GM23338 (cell line): Measurements from ENCODE around the gene RBM19. TPM values are rescaled to one million over a fixed set of nuclear protein-coding genes. Genes with fewer than 3 reads are reported as not detected.

ENCODE experiments used
- ATAC-seq: fragments of 200-7000 bp; cut with Tn5 transposase; 3 replicates; pipeline ENCODE4 v1.9.1; 2020
- DNase-seq: peaks from one replicate; pipeline ENCODE4 v3.0.0-alpha.2; 2015; ENCODE audit warnings: low spot score
- H2AFZ ChIP-seq: fragments of 200-600 bp; sonication (generic); 2 replicates; pipeline ENCODE4 v1.8.0; 2016; ENCODE audit warnings: antibody characterized with exemption, mild to moderate bottlenecking, moderate library complexity
- H3F3A ChIP-seq: fragments of 200-600 bp; sonication (generic); replicated peaks from 2 replicates; pipeline ENCODE4 v1.8.0; 2017; ENCODE audit warnings: antibody characterized with exemption, mixed run types, low read depth
- H3K27ac ChIP-seq: fragments of 200-600 bp; sonication (generic); 2 replicates; pipeline ENCODE4 v1.6.1; 2016; ENCODE audit warnings: low read depth
- H3K27me3 ChIP-seq: fragments of 200-600 bp; sonication (generic); 2 replicates; pipeline ENCODE4 v1.8.0; 2016; ENCODE audit warnings: mild to moderate bottlenecking, mixed run types, moderate library complexity; ENCODE audit not compliant: insufficient read depth
- H3K36me3 ChIP-seq: fragments of 200-600 bp; sonication (generic); 2 replicates; pipeline ENCODE4 v1.8.0; 2016; ENCODE audit warnings: mild to moderate bottlenecking; ENCODE audit not compliant: insufficient read depth
- H3K4me1 ChIP-seq: fragments of 200-600 bp; sonication (generic); 2 replicates; pipeline ENCODE4 v1.8.0; 2016; ENCODE audit warnings: mild to moderate bottlenecking, moderate library complexity; ENCODE audit not compliant: insufficient read depth
- H3K4me2 ChIP-seq: fragments of 200-600 bp; sonication (generic); 2 replicates; pipeline ENCODE4 v1.7.1; 2017; ENCODE audit warnings: mixed run types
- H3K4me3 ChIP-seq: fragments of 200-600 bp; sonication (generic); 2 replicates; pipeline ENCODE4 v1.6.1; 2016; ENCODE audit warnings: mixed run types
- H3K79me2 ChIP-seq: fragments of 200-600 bp; sonication (generic); replicated peaks from 2 replicates; pipeline ENCODE4 v1.8.0; 2017; ENCODE audit warnings: mild to moderate bottlenecking; ENCODE audit not compliant: insufficient read depth
- H3K9me2 ChIP-seq: fragments of 200-600 bp; sonication (generic); 2 replicates; pipeline ENCODE4 v1.8.0; 2017; ENCODE audit not compliant: insufficient read depth
- H4K20me1 ChIP-seq: fragments of 200-600 bp; sonication (generic); replicated peaks from 2 replicates; pipeline ENCODE4 v1.8.0; 2017; ENCODE audit warnings: mild to moderate bottlenecking; ENCODE audit not compliant: insufficient read depth
- H3K27ac Mint-ChIP-seq: 2 replicates; pipeline ENCODE4 v1.8.0; 2020; ENCODE audit warnings: inconsistent platforms, mild to moderate bottlenecking, moderate library complexity, mixed read lengths
- H3K27me3 Mint-ChIP-seq: 3 replicates; pipeline ENCODE4 v1.8.0; 2022; ENCODE audit warnings: low read depth, mild to moderate bottlenecking, moderate library complexity, mixed read lengths, inconsistent platforms; ENCODE audit not compliant: insufficient read depth, poor library complexity
- H3K36me3 Mint-ChIP-seq: 3 replicates; pipeline ENCODE4 v1.8.0; 2021; ENCODE audit warnings: low read depth, mild to moderate bottlenecking, inconsistent platforms, moderate library complexity, mixed read lengths
- H3K4me1 Mint-ChIP-seq: 3 replicates; pipeline ENCODE4 v1.8.0; 2020; ENCODE audit warnings: mild to moderate bottlenecking, inconsistent platforms, mixed read lengths
- H3K4me3 Mint-ChIP-seq: 3 replicates; pipeline ENCODE4 v1.8.0; 2021; ENCODE audit warnings: moderate library complexity, mild to moderate bottlenecking, inconsistent platforms, mixed read lengths
- H3K9me3 Mint-ChIP-seq: 3 replicates; pipeline ENCODE4 v1.8.0; 2020; ENCODE audit warnings: moderate library complexity, mild to moderate bottlenecking, inconsistent platforms, mixed read lengths
- CREB1 ChIP-seq: fragments of 250-450 bp; sonication (Bioruptor Pico); IDR thresholded peaks from 2 replicates; pipeline ENCODE4 v1.5.0; 2020; ENCODE audit warnings: low read depth, mild to moderate bottlenecking, moderate library complexity
- CTCF ChIP-seq, 2 experiments: fragments of 200-600 bp in 1 of 2; sonication (generic) in 1 of 2; conservative IDR thresholded peaks; 2 replicates each; pipeline versions ENCODE4 v1.5.1 to v1.6.1; 2016 to 2017; ENCODE audit warnings: antibody characterized with exemption in 2 of 2, low read depth in 2 of 2, mild to moderate bottlenecking in 2 of 2, moderate library complexity in 1 of 2
- ETS1 ChIP-seq: IDR thresholded peaks from 2 replicates; pipeline ENCODE4 v1.6.1; 2016; ENCODE audit warnings: antibody characterized with exemption
- EZH2 ChIP-seq: fragments of 200-600 bp; sonication (generic); IDR thresholded peaks from one replicate; pipeline ENCODE4 v1.8.0; 2017; ENCODE audit warnings: antibody characterized with exemption, mild to moderate bottlenecking, low read depth; ENCODE audit not compliant: unreplicated experiment
- EZH2phosphoT487 ChIP-seq: fragments of 200-600 bp; sonication (generic); IDR thresholded peaks from one replicate; pipeline ENCODE4 v1.8.1; 2018; ENCODE audit warnings: antibody characterized with exemption; ENCODE audit not compliant: unreplicated experiment
- JUNB ChIP-seq: IDR thresholded peaks from one replicate; pipeline ENCODE4 v1.6.1; 2016; ENCODE audit warnings: antibody characterized with exemption; ENCODE audit not compliant: unreplicated experiment
- NANOG ChIP-seq: IDR thresholded peaks from 2 replicates; pipeline ENCODE4 v1.6.1; 2016; ENCODE audit warnings: antibody characterized with exemption, borderline replicate concordance
- POLR2AphosphoS5 ChIP-seq: IDR thresholded peaks from 2 replicates; pipeline ENCODE4 v1.6.1; 2016; ENCODE audit warnings: antibody characterized with exemption, low read depth
- STAT1 ChIP-seq: IDR thresholded peaks from one replicate; pipeline ENCODE4 v1.6.1; 2016; ENCODE audit warnings: antibody characterized with exemption; ENCODE audit not compliant: unreplicated experiment
- ZNF114 ChIP-seq: fragments of 250-450 bp; sonication (Bioruptor Pico); IDR thresholded peaks from 2 replicates; pipeline ENCODE4 v1.5.0; 2020; ENCODE audit warnings: mild to moderate bottlenecking, moderate library complexity
- ZNF331 ChIP-seq: fragments of 250-450 bp; sonication (Bioruptor Pico); IDR thresholded peaks from 2 replicates; pipeline ENCODE4 v1.5.0; 2020; ENCODE audit warnings: low read depth, mild to moderate bottlenecking, moderate library complexity
- polyA plus RNA-seq: library from polyadenylated mRNA; unstranded; fragments of >200 nt; fragmentation: Nextera tagmentation; extraction: Ambion mirVana; gene quantifications from 2 replicates; pipeline ENCODE4 v1.2.1, GENCODE V29; 2016
- total RNA-seq: library from RNA; depleted of rRNA; stranded (reverse); fragments of >200 nt; shearing (Covaris generic); gene quantifications from 2 replicates; pipeline ENCODE4 v1.2.3, GENCODE V29; 2014
- TF ChIP-seq, protein P1 (sequence below): IDR thresholded peaks from one replicate; pipeline ENCODE4 v1.6.1; 2018; ENCODE audit warnings: antibody characterized with exemption; ENCODE audit not compliant: unreplicated experiment
- TF ChIP-seq, protein P2 (sequence below): fragments of 250-450 bp; sonication (Bioruptor Pico); IDR thresholded peaks from 2 replicates; pipeline ENCODE4 v1.5.0; 2020; ENCODE audit warnings: mild to moderate bottlenecking, moderate library complexity

The RBM19 gene
- total and polyA plus RNA-seq, 2 experiments from 2014 or later = 43.4 to 56.7 TPM

- no peak for DNase-seq
- peaks cover 3% of the 10 kb centered on the region for H3K27me3 Mint-ChIP-seq
- H3K4me2 ChIP-seq = no peak overlapping the region
Observed at GRCh38 chr12:113988976-113989375, 22.9 kb upstream of the RBM19 start.

More at GRCh38 chr12:113988976-113989375, 22.9 kb upstream of the RBM19 start:
- Mint-ChIP-seq H3K4me3 (no peak overlapping the region), H3K4me1 (0 out of 3 replicates have a peak, but pooled peaks cover 2% of the 10 kb centered on the region), H3K36me3 (no peaks in the 10 kb centered on the region), H3K27ac (no peak overlapping the region), H3K9me3 (no peaks in the 10 kb centered on the region)
- H3K9me2 ChIP-seq = no peaks in the 10 kb centered on the region
- TF ChIP-seq, protein P1, sequence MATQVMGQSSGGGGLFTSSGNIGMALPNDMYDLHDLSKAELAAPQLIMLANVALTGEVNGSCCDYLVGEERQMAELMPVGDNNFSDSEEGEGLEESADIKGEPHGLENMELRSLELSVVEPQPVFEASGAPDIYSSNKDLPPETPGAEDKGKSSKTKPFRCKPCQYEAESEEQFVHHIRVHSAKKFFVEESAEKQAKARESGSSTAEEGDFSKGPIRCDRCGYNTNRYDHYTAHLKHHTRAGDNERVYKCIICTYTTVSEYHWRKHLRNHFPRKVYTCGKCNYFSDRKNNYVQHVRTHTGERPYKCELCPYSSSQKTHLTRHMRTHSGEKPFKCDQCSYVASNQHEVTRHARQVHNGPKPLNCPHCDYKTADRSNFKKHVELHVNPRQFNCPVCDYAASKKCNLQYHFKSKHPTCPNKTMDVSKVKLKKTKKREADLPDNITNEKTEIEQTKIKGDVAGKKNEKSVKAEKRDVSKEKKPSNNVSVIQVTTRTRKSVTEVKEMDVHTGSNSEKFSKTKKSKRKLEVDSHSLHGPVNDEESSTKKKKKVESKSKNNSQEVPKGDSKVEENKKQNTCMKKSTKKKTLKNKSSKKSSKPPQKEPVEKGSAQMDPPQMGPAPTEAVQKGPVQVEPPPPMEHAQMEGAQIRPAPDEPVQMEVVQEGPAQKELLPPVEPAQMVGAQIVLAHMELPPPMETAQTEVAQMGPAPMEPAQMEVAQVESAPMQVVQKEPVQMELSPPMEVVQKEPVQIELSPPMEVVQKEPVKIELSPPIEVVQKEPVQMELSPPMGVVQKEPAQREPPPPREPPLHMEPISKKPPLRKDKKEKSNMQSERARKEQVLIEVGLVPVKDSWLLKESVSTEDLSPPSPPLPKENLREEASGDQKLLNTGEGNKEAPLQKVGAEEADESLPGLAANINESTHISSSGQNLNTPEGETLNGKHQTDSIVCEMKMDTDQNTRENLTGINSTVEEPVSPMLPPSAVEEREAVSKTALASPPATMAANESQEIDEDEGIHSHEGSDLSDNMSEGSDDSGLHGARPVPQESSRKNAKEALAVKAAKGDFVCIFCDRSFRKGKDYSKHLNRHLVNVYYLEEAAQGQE = no peak
- TF ChIP-seq EZH2phosphoT487 (no peak), POLR2AphosphoS5 (no peak), ZNF114 (CRISPR knock-in tag) (no peak), CTCF (conservative IDR thresholded peaks at IDR 0.05; ENCODE audit: low read depth in 2 of 2) (no peak), STAT1 (no peak), JUNB (no peak), NANOG (no peak), CREB1 (no peak), EZH2 (no peak), ETS1 (no peak), ZNF331 (CRISPR knock-in tag) (no peak)
- TF ChIP-seq, protein P2, sequence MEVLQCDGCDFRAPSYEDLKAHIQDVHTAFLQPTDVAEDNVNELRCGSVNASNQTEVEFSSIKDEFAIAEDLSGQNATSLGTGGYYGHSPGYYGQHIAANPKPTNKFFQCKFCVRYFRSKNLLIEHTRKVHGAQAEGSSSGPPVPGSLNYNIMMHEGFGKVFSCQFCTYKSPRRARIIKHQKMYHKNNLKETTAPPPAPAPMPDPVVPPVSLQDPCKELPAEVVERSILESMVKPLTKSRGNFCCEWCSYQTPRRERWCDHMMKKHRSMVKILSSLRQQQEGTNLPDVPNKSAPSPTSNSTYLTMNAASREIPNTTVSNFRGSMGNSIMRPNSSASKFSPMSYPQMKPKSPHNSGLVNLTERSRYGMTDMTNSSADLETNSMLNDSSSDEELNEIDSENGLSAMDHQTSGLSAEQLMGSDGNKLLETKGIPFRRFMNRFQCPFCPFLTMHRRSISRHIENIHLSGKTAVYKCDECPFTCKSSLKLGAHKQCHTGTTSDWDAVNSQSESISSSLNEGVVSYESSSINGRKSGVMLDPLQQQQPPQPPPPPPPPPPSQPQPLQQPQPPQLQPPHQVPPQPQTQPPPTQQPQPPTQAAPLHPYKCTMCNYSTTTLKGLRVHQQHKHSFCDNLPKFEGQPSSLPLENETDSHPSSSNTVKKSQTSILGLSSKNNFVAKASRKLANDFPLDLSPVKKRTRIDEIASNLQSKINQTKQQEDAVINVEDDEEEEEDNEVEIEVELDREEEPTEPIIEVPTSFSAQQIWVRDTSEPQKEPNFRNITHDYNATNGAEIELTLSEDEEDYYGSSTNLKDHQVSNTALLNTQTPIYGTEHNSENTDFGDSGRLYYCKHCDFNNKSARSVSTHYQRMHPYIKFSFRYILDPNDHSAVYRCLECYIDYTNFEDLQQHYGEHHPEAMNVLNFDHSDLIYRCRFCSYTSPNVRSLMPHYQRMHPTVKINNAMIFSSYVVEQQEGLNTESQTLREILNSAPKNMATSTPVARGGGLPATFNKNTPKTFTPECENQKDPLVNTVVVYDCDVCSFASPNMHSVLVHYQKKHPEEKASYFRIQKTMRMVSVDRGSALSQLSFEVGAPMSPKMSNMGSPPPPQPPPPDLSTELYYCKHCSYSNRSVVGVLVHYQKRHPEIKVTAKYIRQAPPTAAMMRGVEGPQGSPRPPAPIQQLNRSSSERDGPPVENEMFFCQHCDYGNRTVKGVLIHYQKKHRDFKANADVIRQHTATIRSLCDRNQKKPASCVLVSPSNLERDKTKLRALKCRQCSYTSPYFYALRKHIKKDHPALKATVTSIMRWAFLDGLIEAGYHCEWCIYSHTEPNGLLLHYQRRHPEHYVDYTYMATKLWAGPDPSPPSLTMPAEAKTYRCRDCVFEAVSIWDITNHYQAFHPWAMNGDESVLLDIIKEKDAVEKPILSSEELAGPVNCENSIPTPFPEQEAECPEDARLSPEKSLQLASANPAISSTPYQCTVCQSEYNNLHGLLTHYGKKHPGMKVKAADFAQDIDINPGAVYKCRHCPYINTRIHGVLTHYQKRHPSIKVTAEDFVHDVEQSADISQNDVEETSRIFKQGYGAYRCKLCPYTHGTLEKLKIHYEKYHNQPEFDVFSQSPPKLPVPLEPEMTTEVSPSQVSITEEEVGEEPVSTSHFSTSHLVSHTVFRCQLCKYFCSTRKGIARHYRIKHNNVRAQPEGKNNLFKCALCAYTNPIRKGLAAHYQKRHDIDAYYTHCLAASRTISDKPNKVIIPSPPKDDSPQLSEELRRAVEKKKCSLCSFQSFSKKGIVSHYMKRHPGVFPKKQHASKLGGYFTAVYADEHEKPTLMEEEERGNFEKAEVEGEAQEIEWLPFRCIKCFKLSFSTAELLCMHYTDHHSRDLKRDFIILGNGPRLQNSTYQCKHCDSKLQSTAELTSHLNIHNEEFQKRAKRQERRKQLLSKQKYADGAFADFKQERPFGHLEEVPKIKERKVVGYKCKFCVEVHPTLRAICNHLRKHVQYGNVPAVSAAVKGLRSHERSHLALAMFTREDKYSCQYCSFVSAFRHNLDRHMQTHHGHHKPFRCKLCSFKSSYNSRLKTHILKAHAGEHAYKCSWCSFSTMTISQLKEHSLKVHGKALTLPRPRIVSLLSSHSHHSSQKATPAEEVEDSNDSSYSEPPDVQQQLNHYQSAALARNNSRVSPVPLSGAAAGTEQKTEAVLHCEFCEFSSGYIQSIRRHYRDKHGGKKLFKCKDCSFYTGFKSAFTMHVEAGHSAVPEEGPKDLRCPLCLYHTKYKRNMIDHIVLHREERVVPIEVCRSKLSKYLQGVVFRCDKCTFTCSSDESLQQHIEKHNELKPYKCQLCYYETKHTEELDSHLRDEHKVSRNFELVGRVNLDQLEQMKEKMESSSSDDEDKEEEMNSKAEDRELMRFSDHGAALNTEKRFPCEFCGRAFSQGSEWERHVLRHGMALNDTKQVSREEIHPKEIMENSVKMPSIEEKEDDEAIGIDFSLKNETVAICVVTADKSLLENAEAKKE (CRISPR knock-in tag) = no peak
- H3K27me3 ChIP-seq = no peaks in the 10 kb centered on the region
- H3K79me2 ChIP-seq = no peaks in the 10 kb centered on the region
- ATAC-seq = no peak
- H3K36me3 ChIP-seq = no peaks in the 10 kb centered on the region
- H4K20me1 ChIP-seq = no peaks in the 10 kb centered on the region
- no peak overlapping the region for H3K4me3 ChIP-seq
- no peaks in the 10 kb centered on the region for H3F3A ChIP-seq
- H3K27ac ChIP-seq = no peak overlapping the region
- H3K4me1 ChIP-seq = no peaks in the 10 kb centered on the region
- H2AFZ ChIP-seq = no peak overlapping the region
